Stimulated activated CD4-positive, alpha-beta T cell treated with anti-CD3 and anti-CD28 coated beads, TNF-alpha, amount 100 ng/mL, for 24 hours (primary cell): ENCODE results near the gene SMAD2.

Experiments used
- DNase-seq, 3 experiments: peaks; one replicate each; pipeline ENCODE4 v3.0.0-alpha.2; 2020; ENCODE audit warnings: low read depth in 3 of 3

Gene SMAD2

GRCh38 chr18:47898055-47898454, 32.4 kb downstream of the SMAD2 start:
- DNase-seq, result no peak

DNA sequence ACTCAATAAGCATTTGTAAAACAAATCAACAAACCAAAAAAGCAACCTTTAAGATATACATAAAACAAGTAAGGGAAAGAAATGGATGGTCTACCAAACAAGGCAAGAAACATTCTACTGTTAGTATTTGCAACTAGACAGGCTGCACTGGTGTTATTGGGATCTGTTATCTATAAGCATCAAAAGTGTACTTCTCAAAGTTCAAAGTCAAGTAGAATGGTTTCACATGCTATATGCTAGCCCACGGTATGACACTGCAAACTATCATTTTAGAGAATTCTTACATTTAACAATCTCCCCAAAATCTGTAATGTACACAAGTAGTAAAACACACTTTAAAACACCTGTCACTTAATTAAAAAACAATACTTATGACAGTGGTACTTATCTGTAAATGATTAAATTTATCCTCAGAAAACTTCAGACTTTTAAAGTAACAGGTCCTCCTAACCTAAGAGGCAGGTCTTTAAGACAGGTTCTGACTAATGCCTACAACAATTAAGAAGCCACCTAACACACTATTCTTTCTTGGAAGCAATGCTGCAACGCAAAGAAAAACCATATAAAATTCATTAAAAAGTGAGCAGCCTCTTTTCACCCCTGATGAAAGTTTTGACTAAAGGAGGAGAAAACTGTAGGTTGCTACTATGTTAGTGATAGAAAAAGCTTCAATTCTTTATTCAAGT, 34.8 kb downstream of the SMAD2 start:
- no peak for DNase-seq

GRCh38 chr18:47893939-47894699, 36.3 kb downstream of the SMAD2 start:
- no peak for DNase-seq

DNA sequence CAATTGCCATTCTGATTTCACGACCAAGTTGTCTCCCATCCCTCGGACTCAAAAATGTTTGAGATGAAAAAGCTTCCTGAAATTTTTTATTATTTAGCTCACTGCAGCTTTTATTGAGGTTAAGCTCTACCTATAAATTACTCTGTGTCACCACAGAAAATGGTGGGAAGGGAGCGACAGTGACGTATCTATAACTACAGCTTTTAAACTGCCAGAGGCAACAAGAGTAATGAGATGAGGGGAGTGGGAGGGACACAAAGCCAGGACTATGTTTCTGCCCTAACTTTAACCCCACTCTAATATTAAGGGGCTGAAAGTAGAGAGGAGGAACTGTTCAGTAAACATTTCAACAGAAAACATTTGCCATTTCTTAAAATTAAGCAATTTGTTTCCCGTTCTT, 37.4 kb downstream of the SMAD2 start:
- DNase-seq, result no peak

GRCh38 chr18:47888156-47888555, 42.3 kb downstream of the SMAD2 start:
- DNase-seq, result no peak

GRCh38 chr18:47887227-47887626, 43.2 kb downstream of the SMAD2 start:
- DNase-seq, result no peak

- DNase-seq, result peak; percentile 4 to 12 (median 11)
These were observed 46.6 kb downstream of the SMAD2 start for GRCh38 chr18:47883771-47884413.

GRCh38 chr18:47882641-47883040, 47.8 kb downstream of the SMAD2 start:
- DNase-seq, result no peak

DNA sequence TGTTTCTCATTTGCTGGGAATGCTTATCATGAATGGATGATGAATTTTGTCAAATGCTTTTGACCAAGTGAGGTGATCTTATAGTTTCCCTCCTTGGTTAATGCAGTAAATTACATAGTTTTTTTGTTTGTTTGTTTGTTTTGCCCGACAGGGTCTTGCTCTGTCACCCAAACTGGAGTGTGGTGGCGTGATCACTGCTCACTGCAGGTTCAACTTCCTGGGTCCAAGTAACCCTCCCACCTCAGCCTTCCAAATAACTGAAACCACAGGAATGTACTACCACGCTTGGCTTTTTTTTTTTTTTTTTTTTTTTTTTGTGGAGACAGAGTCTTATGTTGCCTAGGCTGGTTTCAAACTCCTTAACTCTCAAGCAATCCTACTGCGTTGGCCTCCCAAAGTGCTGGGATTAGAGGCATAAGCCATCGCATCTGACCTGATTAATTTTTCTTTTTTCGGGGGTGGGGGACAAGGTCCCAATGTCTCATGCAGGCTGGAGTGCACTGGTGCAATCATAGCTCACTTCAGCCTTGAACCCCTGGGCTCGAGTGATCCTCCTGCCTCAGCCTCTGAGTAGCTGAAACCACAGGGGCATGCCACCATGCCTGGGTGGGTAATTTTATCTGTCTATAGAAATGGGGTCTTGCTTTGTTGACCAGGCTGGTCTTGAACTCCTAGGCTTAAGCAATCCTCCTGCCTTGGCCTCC, 48.6 kb downstream of the SMAD2 start:
- no peak for DNase-seq

GRCh38 chr18:47881042-47881441, 49.4 kb downstream of the SMAD2 start:
- DNase-seq, result no peak

DNA sequence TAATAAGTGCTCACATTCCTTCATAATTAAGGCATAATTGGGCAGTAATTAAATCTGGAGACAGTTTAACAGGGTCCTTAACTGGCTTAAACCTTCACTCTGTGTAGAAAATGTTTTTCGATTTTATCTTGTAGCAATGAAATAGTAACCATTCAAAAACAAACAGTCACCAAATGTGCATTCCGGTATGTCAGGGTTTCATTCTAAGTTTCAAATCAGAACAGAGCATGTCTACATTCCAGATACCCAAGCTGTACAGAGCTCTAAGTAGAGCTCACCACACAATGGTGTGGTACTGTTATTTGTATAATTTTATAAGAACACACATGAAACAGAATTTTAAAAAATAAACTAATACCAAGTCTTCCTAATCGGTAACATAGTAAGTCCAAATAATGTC, 52.6 kb downstream of the SMAD2 start:
- DNase-seq, result no peak

GRCh38 chr18:47876813-47877212, 53.6 kb downstream of the SMAD2 start:
- no peak for DNase-seq

DNA sequence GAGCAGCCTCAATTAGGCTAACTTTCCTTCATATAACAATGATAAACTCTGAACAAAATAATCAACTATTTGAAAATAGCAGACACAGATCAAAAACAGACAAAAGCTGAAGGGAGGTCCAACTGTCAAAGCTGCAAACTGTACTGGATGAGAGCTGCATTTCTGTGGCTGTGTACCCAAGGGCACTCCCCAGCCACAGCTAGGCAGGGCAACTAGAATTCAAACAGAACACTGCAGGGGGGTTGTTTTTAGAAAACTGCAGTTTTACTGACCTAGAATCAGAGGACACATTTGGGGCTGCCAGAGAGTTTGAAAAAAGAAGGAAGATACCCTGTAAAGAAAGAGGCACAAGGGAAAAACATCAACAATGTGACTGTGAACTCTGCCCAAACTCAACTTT, 56.8 kb downstream of the SMAD2 start:
- DNase-seq, result no peak

- DNase-seq, result no peak
These were observed 58.0 kb downstream of the SMAD2 start for GRCh38 chr18:47872426-47872825.

DNA sequence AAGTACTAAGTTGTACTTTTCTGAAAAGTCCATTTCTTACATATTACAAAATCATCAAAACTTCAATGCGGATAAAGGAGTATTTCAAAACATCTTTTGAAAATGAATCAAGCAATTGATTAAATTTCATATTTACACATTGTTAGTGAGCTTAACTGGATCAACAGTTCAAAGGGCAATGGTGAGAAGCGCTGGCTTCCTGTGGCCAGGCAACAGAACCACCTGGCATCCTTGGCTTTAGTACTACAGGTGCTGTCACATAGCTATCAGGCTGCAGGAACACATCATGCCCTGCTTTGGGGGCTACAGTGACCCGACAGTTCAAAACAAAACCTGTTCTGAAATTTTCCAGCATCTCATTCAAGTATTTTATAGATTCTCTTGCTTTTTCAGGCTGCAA, 59.2 kb downstream of the SMAD2 start:
- no peak for DNase-seq

GRCh38 chr18:47870605-47871004, 59.9 kb downstream of the SMAD2 start:
- DNase-seq, result no peak

DNA sequence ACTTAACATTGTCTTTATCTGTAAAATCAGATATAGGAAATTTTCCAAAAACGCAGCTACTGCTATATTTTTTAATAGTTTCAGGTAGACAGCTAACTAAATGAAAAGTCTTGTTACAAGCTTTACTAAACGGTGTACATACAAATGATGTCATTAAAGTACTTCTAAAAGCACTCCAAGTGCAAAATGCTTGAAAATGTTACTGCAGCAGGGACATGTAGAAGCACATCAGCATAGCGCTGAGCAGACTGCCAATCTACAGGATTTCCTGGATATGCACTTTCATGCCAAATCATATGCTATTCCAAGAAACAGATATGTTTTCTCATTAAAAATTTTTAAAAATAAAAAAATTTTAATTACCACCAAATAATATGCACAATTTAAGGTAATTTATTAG, 61.7 kb downstream of the SMAD2 start:
- no peak for DNase-seq

- DNase-seq, result no peak
These were observed 65.3 kb downstream of the SMAD2 start for GRCh38 chr18:47865183-47865582.

DNA sequence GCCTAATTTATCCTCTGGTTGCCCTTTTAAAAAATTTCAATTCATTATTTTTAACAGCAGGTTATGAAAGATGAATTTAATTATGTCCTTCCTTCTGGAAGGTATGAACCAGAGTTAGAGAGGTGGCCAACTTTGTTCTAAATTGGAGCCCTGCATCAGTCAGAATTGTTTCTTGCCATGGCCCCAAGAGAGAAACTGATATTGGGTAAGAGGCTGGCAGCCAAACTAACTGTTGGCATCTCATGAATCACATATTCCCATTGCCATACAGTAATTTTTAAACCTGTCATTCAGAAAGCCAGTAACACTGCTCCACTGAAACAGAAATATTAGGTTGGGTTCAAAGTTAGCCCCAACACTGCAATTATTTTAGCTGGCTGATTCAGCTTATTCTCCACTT, 67.4 kb downstream of the SMAD2 start:
- no peak for DNase-seq

GRCh38 chr18:47858607-47859006, 71.9 kb downstream of the SMAD2 start:
- DNase-seq, result no peak

DNA sequence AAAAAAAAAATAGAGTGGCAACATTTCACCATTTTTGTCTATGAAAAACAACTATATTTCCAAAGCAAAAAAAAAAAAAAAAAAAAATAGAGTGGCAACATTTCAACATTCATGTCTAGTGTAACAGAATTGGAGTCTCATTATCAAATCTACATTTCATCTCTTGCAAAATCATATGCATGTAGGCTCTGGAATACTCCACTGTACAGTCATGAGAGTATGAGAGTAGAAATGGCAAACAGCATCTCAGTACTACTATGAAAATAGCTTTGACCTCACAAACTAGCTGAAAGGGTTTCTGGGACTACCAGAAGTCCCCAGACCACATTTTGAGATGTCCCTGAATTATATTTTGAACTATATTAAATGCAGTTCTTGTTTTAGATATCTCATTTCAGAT, 82.8 kb downstream of the SMAD2 start:
- DNase-seq, result no peak

DNA sequence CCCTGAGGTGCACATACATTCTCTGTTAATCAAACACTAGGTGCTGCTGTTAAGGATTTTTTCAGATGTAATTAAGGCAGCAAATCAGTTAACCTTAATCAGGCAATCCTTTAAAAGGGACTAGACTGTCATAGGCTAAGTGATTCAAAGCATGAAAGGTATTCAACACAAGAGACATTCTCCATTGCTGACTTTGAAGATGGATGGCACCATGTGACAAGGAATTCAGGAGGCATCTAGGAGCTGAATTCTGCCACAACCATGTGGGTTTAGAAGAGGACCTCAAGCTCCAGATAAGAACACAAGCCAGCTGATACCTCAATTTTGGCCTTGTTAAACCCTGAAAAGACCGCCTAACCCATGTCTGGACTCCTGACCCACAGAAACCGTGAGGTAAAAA, 84.0 kb downstream of the SMAD2 start:
- no peak for DNase-seq
